IMR-90 (cell line): Measurements from ENCODE around the gene MON1A. TPM values are rescaled to one million over a fixed set of nuclear protein-coding genes. Genes with fewer than 3 reads are reported as not detected.

ENCODE experiments used
- ATAC-seq: fragments of 200-7000 bp; cut with Tn5 transposase; 2 replicates; pipeline ENCODE4 v1.9.1; 2020; ENCODE audit warnings: low read depth, mild to moderate bottlenecking, moderate library complexity
- BruUV-seq: library from RNA; stranded (reverse); fragments of 400-500 nt; replicated peaks from 2 replicates; lab custom pipeline; 2021; lab: Mats Ljungman, UMichigan
- CTCF ChIA-PET: fragments of 300-600 bp; formaldehyde crosslinking; extraction: SDS; loops from one replicate; lab custom pipeline; 2021; ENCODE audit warnings: antibody characterized with exemption; lab: Yijun Ruan, JAX
- POLR2A ChIA-PET: fragments of 300-600 bp; sonication (Branson Sonifier 250); formaldehyde crosslinking; loops from one replicate; lab custom pipeline; 2022; ENCODE audit warnings: antibody characterized with exemption; ENCODE audit not compliant: unreplicated experiment; lab: Charles Lee
- DNase-seq: peaks from one replicate; pipeline ENCODE4 v3.0.0; 2013
- H2AFZ ChIP-seq: replicated peaks from 2 replicates; pipeline ENCODE3; 2013; ENCODE audit warnings: low read length, mild to moderate bottlenecking; ENCODE audit not compliant: poor library complexity
- H2AK5ac ChIP-seq: 2 replicates; pipeline ENCODE4 v1.6.1; 2013; ENCODE audit warnings: low read depth, low read length, inconsistent platforms
- H2AK9ac ChIP-seq: replicated peaks from 2 replicates; pipeline ENCODE3; 2013; ENCODE audit warnings: mild to moderate bottlenecking, low read depth, low read length, moderate library complexity; ENCODE audit not compliant: poor library complexity
- H2BK120ac ChIP-seq: 2 replicates; pipeline ENCODE4 v1.6.1; 2013; ENCODE audit warnings: low read depth, low read length, inconsistent platforms
- H2BK15ac ChIP-seq: 3 replicates; pipeline ENCODE4 v1.6.1; 2013; ENCODE audit warnings: low read depth, low read length, inconsistent platforms
- H2BK20ac ChIP-seq: 2 replicates; pipeline ENCODE4 v1.6.1; 2013; ENCODE audit warnings: low read depth, mild to moderate bottlenecking, inconsistent platforms, low read length, moderate library complexity
- H2BK5ac ChIP-seq: 2 replicates; pipeline ENCODE4 v1.6.1; 2013; ENCODE audit warnings: mild to moderate bottlenecking, low read depth, low read length, inconsistent platforms; ENCODE audit not compliant: poor library complexity, severe bottlenecking
- H3K14ac ChIP-seq: replicated peaks from 2 replicates; pipeline ENCODE4 v1.6.1; 2013; ENCODE audit warnings: low read depth, low read length, inconsistent platforms
- H3K18ac ChIP-seq: 2 replicates; pipeline ENCODE4 v1.6.1; 2013; ENCODE audit warnings: low read depth, low read length, control low read depth
- H3K23ac ChIP-seq: 2 replicates; pipeline ENCODE4 v1.6.1; 2013; ENCODE audit warnings: low read depth, low read length, inconsistent platforms
- H3K27ac ChIP-seq: 2 replicates; pipeline ENCODE4 v1.5.1; 2013; ENCODE audit warnings: mild to moderate bottlenecking, control low read depth, low read length; ENCODE audit not compliant: insufficient read depth
- H3K27me3 ChIP-seq: 2 replicates; pipeline ENCODE4 v1.6.1; 2013; ENCODE audit warnings: low read length; ENCODE audit not compliant: control insufficient read depth, insufficient read depth
- H3K36me3 ChIP-seq: 2 replicates; pipeline ENCODE4 v1.6.1; 2013; ENCODE audit warnings: low read length, mixed read lengths; ENCODE audit not compliant: control insufficient read depth, insufficient read depth
- H3K4ac ChIP-seq: 2 replicates; pipeline ENCODE4 v1.6.1; 2013; ENCODE audit warnings: low read depth, low read length, inconsistent platforms
- H3K4me1 ChIP-seq: 2 replicates; pipeline ENCODE4 v1.6.1; 2013; ENCODE audit warnings: low read length, mixed read lengths; ENCODE audit not compliant: control insufficient read depth, insufficient read depth
- H3K4me2 ChIP-seq: 2 replicates; pipeline ENCODE4 v1.6.1; 2013; ENCODE audit warnings: low read depth, mild to moderate bottlenecking, control low read depth, low read length, moderate library complexity
- H3K4me3 ChIP-seq: 2 replicates; pipeline ENCODE4 v1.5.1; 2013; ENCODE audit warnings: low read depth, mild to moderate bottlenecking, control low read depth, low read length, moderate library complexity; ENCODE audit not compliant: insufficient read depth
- H3K56ac ChIP-seq: 2 replicates; pipeline ENCODE4 v1.6.1; 2013; ENCODE audit warnings: low read length, inconsistent platforms; ENCODE audit not compliant: insufficient read depth; ENCODE audit errors: extremely low read depth
- H3K79me1 ChIP-seq, 2 experiments: 2 replicates each; pipeline ENCODE4 v1.6.1; 2013; ENCODE audit warnings: low read length in 2 of 2, inconsistent platforms in 1 of 2, low read depth in 1 of 2
- H3K9ac ChIP-seq: 2 replicates; pipeline ENCODE4 v1.6.1; 2013; ENCODE audit warnings: low read depth, low read length, control low read depth
- H3K9me1 ChIP-seq: 2 replicates; pipeline ENCODE4 v1.6.1; 2013; ENCODE audit warnings: low read length, inconsistent platforms; ENCODE audit not compliant: insufficient read depth
- H3K9me3 ChIP-seq: 2 replicates; pipeline ENCODE4 v1.6.1; 2013; ENCODE audit warnings: low read length; ENCODE audit not compliant: control insufficient read depth, insufficient read depth
- H4K20me1 ChIP-seq: 2 replicates; pipeline ENCODE4 v1.6.1; 2013; ENCODE audit warnings: low read length, inconsistent platforms; ENCODE audit not compliant: insufficient read depth
- H4K5ac ChIP-seq: 2 replicates; pipeline ENCODE4 v1.6.1; 2013; ENCODE audit warnings: mild to moderate bottlenecking, low read depth, low read length, control low read depth
- H4K8ac ChIP-seq, 2 experiments: 2 replicates each; pipeline ENCODE4 v1.6.1; 2013; ENCODE audit warnings: low read depth in 2 of 2, low read length in 2 of 2, control low read depth in 1 of 2, inconsistent platforms in 1 of 2
- H4K91ac ChIP-seq: 2 replicates; pipeline ENCODE4 v1.6.1; 2013; ENCODE audit warnings: low read depth, low read length, inconsistent platforms; ENCODE audit not compliant: insufficient read depth
- BHLHE40 ChIP-seq: fragments of 150-350 bp; IDR thresholded peaks from 2 replicates; pipeline ENCODE4 v1.6.1; 2016; ENCODE audit warnings: mild to moderate bottlenecking, low read depth, low read length
- CHD1 ChIP-seq: IDR thresholded peaks from 2 replicates; pipeline ENCODE4 v1.6.1; 2012; ENCODE audit warnings: low read depth, low read length, improper control_type of control experiment
- CTCF ChIP-seq: conservative IDR thresholded peaks from 2 replicates; pipeline ENCODE4 v1.5.1; 2012; ENCODE audit warnings: mild to moderate bottlenecking, low read depth, low read length, improper control_type of control experiment
- ELK1 ChIP-seq: fragments of 150-350 bp; IDR thresholded peaks from 2 replicates; pipeline ENCODE4 v1.6.1; 2016; ENCODE audit warnings: low read depth, mild to moderate bottlenecking, low read length, moderate library complexity, borderline replicate concordance
- FOS ChIP-seq: fragments of 150-350 bp; IDR thresholded peaks from 2 replicates; pipeline ENCODE4 v1.6.1; 2016; ENCODE audit warnings: low read depth, low read length
- MAFK ChIP-seq: IDR thresholded peaks from 2 replicates; pipeline ENCODE4 v1.6.1; 2012; ENCODE audit warnings: low read depth, low read length, improper control_type of control experiment
- MAZ ChIP-seq: IDR thresholded peaks from 2 replicates; pipeline ENCODE4 v1.6.1; 2012; ENCODE audit warnings: low read depth, mild to moderate bottlenecking, low read length, improper control_type of control experiment, moderate library complexity, borderline replicate concordance
- MXI1 ChIP-seq: IDR thresholded peaks from 2 replicates; pipeline ENCODE4 v1.6.1; 2012; ENCODE audit warnings: low read depth, mild to moderate bottlenecking, low read length, moderate library complexity, borderline replicate concordance
- NFE2L2 ChIP-seq: fragments of 150-350 bp; IDR thresholded peaks from 2 replicates; pipeline ENCODE4 v1.6.1; 2016; ENCODE audit warnings: low read depth, mild to moderate bottlenecking, low read length
- POLR2A ChIP-seq: IDR thresholded peaks from 2 replicates; pipeline ENCODE4 v1.6.1; 2012; ENCODE audit warnings: mild to moderate bottlenecking, low read depth, low read length
- RAD21 ChIP-seq: IDR thresholded peaks from 2 replicates; pipeline ENCODE4 v1.6.1; 2012; ENCODE audit warnings: low read length, improper control_type of control experiment
- RCOR1 ChIP-seq: IDR thresholded peaks from 2 replicates; pipeline ENCODE4 v1.6.1; 2012; ENCODE audit warnings: mild to moderate bottlenecking, low read length, improper control_type of control experiment; ENCODE audit not compliant: insufficient replicate concordance
- RFX5 ChIP-seq: IDR thresholded peaks from 2 replicates; pipeline ENCODE4 v1.8.0; 2012; ENCODE audit warnings: low read depth, mild to moderate bottlenecking, low read length, moderate library complexity
- SMC3 ChIP-seq: fragments of 150-350 bp; IDR thresholded peaks from 2 replicates; pipeline ENCODE4 v1.6.1; 2016; ENCODE audit warnings: low read depth, mild to moderate bottlenecking, antibody characterized with exemption, low read length, moderate library complexity
- USF2 ChIP-seq: fragments of 150-350 bp; IDR thresholded peaks from 2 replicates; pipeline ENCODE4 v1.6.1; 2017; ENCODE audit warnings: mild to moderate bottlenecking, antibody characterized with exemption, low read length, low read depth
- WGBS, 2 experiments: methylation state at CpG; one replicate each; pipeline versions ENCODE4 v1.1.5 to v1.1.7; 2013; ENCODE audit warnings: missing lambda C conversion rate in 2 of 2; ENCODE audit not compliant: insufficient read length in 1 of 2; ENCODE audit errors: extremely low coverage in 2 of 2; 5-methylcytosine and 5-hydroxymethylcytosine counted together
- dilution Hi-C: fragments of 300-500 bp; cut with HindIII; formaldehyde crosslinking; loops from one replicate; pipeline ENCODE4 v1.14.3; 2018; ENCODE audit warnings: low sequenced_read_pairs; ENCODE audit not compliant: unreplicated experiment
- in situ Hi-C: fragments of 300-500 bp; cut with MboI; formaldehyde crosslinking; loops from 3 replicates; pipeline ENCODE4 v1.14.3; 2019; ENCODE audit warnings: low sequenced_read_pairs, inconsistent platforms, mixed read lengths
- intact Hi-C: fragments of 100-400 bp; cut with micrococcal nuclease; formaldehyde crosslinking; loops from 2 replicates; pipeline ENCODE4 v1.10.0; 2022
- polyA plus RNA-seq, 3 experiments: library from polyadenylated mRNA; depleted of rRNA; stranded (reverse); fragments of >200 nt; gene quantifications; 2 replicates each; pipeline ENCODE4 v1.2.3, GENCODE V29; 2012; ENCODE audit warnings: low replicate concordance in 1 of 3
- total RNA-seq: library from RNA; depleted of rRNA; stranded (reverse); fragments of >200 nt; gene quantifications from 2 replicates; pipeline ENCODE4 v1.2.3, GENCODE V29; 2012

The MON1A gene
- total and polyA plus RNA-seq, 2 of the 4 experiments (the other 2 are of a cell fraction), result 8.2 to 13.5 TPM

- Histone ChIP-seq H2BK20ac (no peak overlapping the region), H4K5ac (no peak overlapping the region), H2BK15ac (no peak overlapping the region), H3K9me3 (no peaks in the 10 kb centered on the region), H2AK9ac (no peak overlapping the region), H2BK5ac (no peak overlapping the region), H3K4ac (no peak overlapping the region), H2BK120ac (no peak overlapping the region), H4K91ac (no peak overlapping the region), H3K18ac (no peak overlapping the region), H3K4me2 (no peak overlapping the region), H3K4me3 (no peak overlapping the region), H3K36me3 (no peaks in the 10 kb centered on the region), H3K23ac (no peak overlapping the region), H3K9me1 (peaks cover 2% of the 10 kb centered on the region; the same call in 1 of the 2 replicates), H3K9ac (no peak overlapping the region), H4K8ac (no peak overlapping the region), H3K27ac (no peak overlapping the region), H3K14ac (no peak overlapping the region), H3K79me1 (no peaks in the 10 kb centered on the region), H2AK5ac (no peak overlapping the region), H3K27me3 (no peaks in the 10 kb centered on the region), H4K20me1 (no peaks in the 10 kb centered on the region), H3K56ac (no peak overlapping the region), H2AFZ (no peak overlapping the region), H3K4me1 (peaks cover 4% of the 10 kb centered on the region)
- ChIA-PET CTCF (no interaction called here), POLR2A (no interaction called here)
- dilution Hi-C loops (no loop called here), in situ Hi-C loops (no loop called here), intact Hi-C loops (no loop called here)
- DNase-seq (no peak), ATAC-seq (no peak)
- no TSS peak for BruUV-seq
- TF ChIP-seq BHLHE40 (no peak), RFX5 (no peak), CTCF (no peak), FOS (no peak), ELK1 (no peak), RAD21 (no peak), MAZ (no peak), USF2 (no peak), NFE2L2 (no peak), POLR2A (no peak), RCOR1 (no peak), MAFK (no peak), SMC3 (no peak), CHD1 (no peak), MXI1 (no peak)
- WGBS, 2 experiments, result 68% methylated on average over 3 of the region's 9 CpGs; no CpG with 5 or more reads in 1 of the 2 experiments
Observed at GRCh38 chr3:49895791-49896190, 33.8 kb downstream of the MON1A start.
